ENCODE results near the gene PARN.

Gene PARN

DNA sequence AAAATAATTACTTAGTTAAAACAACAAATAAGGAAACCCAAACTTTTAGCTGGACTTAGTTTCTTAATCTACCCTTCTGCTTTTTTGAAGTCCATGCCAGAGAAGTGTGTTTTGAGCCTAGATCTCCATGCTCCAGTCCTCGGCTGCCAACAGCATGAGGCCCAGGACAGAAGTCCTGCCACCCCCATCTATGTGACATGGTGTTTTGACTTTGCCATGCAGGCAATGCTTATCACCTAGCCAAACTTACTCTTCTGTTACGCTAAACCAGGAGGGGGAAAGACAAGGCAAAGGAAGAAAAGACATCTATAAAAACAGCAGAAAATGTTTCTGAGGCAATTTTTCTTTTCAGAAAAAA lies 119.5 kb downstream of the PARN start:
- DNase-seq: no peak
- Histone ChIP-seq H3K27ac (ENCODE audit: low read length) (no peak overlapping the region), H3K79me2 (ENCODE audit: low read length) (no peaks in the 10 kb centered on the region), H3K4me1 (ENCODE audit: low read length) (no peaks in the 10 kb centered on the region), H3K27me3 (replicated peaks; ENCODE audit: insufficient read depth, low read length) (no peaks in the 10 kb centered on the region), H3K36me3 (replicated peaks; ENCODE audit: insufficient read depth, low read length) (no peaks in the 10 kb centered on the region), H3F3A (ENCODE audit: insufficient read depth, low read length) (no peaks in the 10 kb centered on the region), H2AFZ (ENCODE audit: low read length) (no peak overlapping the region), H3K9me2 (replicated peaks; ENCODE audit: insufficient read depth, low read length) (no peaks in the 10 kb centered on the region), H3K9ac (ENCODE audit: low read length) (no peak overlapping the region), H3K9me3 (replicated peaks; ENCODE audit: insufficient read depth, low read length) (no peaks in the 10 kb centered on the region), H3K4me2 (ENCODE audit: low read depth, low read length) (no peak overlapping the region), H4K20me1 (ENCODE audit: insufficient read depth, low read length) (no peaks in the 10 kb centered on the region), H3K4me3 (ENCODE audit: low read length) (no peak overlapping the region)
- TF ChIP-seq EZH2phosphoT487 (IDR thresholded peaks at IDR 0.05; ENCODE audit: low read length): no peak
- no peak for TF ChIP-seq EZH2 (optimal IDR thresholded peaks at IDR 0.05; ENCODE audit: low read depth, low read length)
- TF ChIP-seq, protein P1, sequence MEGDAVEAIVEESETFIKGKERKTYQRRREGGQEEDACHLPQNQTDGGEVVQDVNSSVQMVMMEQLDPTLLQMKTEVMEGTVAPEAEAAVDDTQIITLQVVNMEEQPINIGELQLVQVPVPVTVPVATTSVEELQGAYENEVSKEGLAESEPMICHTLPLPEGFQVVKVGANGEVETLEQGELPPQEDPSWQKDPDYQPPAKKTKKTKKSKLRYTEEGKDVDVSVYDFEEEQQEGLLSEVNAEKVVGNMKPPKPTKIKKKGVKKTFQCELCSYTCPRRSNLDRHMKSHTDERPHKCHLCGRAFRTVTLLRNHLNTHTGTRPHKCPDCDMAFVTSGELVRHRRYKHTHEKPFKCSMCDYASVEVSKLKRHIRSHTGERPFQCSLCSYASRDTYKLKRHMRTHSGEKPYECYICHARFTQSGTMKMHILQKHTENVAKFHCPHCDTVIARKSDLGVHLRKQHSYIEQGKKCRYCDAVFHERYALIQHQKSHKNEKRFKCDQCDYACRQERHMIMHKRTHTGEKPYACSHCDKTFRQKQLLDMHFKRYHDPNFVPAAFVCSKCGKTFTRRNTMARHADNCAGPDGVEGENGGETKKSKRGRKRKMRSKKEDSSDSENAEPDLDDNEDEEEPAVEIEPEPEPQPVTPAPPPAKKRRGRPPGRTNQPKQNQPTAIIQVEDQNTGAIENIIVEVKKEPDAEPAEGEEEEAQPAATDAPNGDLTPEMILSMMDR (IDR thresholded peaks at IDR 0.05; ENCODE audit: low read length): no peak

DNA sequence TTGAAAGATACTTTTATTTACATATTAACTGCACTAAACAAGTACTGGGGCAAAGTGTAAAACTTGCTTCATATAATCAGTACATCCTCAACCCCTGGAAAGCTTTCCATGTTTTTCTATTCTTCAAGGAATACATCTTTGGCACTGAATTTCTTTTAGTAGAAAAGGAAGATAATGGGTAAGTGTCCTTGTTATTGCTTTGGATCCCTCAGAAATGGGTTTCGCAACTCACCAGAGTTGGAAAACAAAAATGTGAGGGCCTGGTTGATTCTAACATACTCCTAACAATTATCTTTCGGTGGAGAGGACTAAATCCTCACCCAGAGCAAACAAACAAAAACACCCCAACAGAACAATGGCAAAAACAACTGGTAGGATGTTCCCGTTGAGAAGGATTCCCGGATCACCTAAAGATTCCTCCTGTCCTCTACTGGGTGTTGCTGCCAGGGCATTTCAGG lies 120.4 kb downstream of the PARN start:
- no peaks in the 10 kb centered on the region for H3K9me2 ChIP-seq (replicated peaks; ENCODE audit: insufficient read depth, low read length)
- H3K27ac ChIP-seq (ENCODE audit: low read length): no peak overlapping the region
- DNase-seq: no peak
- no peaks in the 10 kb centered on the region for H3K4me1 ChIP-seq (ENCODE audit: low read length)
- H3K9ac ChIP-seq (ENCODE audit: low read length): no peak overlapping the region
- H3K27me3 ChIP-seq (replicated peaks; ENCODE audit: insufficient read depth, low read length): no peaks in the 10 kb centered on the region
- H3K36me3 ChIP-seq (replicated peaks; ENCODE audit: insufficient read depth, low read length): no peaks in the 10 kb centered on the region
- no peaks in the 10 kb centered on the region for H3F3A ChIP-seq (ENCODE audit: insufficient read depth, low read length)
- TF ChIP-seq, protein P1 (IDR thresholded peaks at IDR 0.05; ENCODE audit: low read length): no peak
- no peak for TF ChIP-seq EZH2phosphoT487 (IDR thresholded peaks at IDR 0.05; ENCODE audit: low read length)
- no peaks in the 10 kb centered on the region for H3K79me2 ChIP-seq (ENCODE audit: low read length)
- H3K4me3 ChIP-seq (ENCODE audit: low read length): no peak overlapping the region
- H2AFZ ChIP-seq (ENCODE audit: low read length): no peak overlapping the region
- no peaks in the 10 kb centered on the region for H3K9me3 ChIP-seq (replicated peaks; ENCODE audit: insufficient read depth, low read length)
- no peaks in the 10 kb centered on the region for H4K20me1 ChIP-seq (ENCODE audit: insufficient read depth, low read length)
- no peak overlapping the region for H3K4me2 ChIP-seq (ENCODE audit: low read depth, low read length)

DNA sequence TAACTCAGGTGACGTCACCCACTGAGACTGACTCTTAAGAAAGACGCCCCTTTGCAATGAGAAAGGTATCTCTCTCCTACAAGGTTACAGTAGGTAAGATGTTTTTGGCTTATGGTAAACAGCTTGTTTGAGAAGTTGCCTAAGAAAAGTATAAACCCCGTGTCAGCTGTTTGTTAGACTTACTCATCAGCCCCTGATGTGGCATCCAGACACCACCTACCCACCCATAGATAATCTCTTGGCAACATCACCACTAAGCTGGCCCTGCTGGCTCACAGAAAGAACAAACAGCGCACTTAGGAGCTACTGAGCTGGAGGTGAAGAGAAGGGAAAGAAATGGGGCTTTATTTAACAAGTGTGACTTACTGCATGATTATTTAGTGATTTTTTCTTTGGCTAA lies 121.0 kb downstream of the PARN start:
- H3F3A ChIP-seq (ENCODE audit: insufficient read depth, low read length): peaks cover 2% of the 10 kb centered on the region; the same call in 1 of the 2 replicates
- H4K20me1 ChIP-seq (ENCODE audit: insufficient read depth, low read length): no peaks in the 10 kb centered on the region
- H3K36me3 ChIP-seq (replicated peaks; ENCODE audit: insufficient read depth, low read length): no peaks in the 10 kb centered on the region
- no peak overlapping the region for H3K4me2 ChIP-seq (ENCODE audit: low read depth, low read length)
- H3K9ac ChIP-seq (ENCODE audit: low read length): no peak overlapping the region
- H2AFZ ChIP-seq (ENCODE audit: low read length): no peak overlapping the region
- TF ChIP-seq EZH2phosphoT487 (IDR thresholded peaks at IDR 0.05; ENCODE audit: low read length) (no peak), EZH2 (optimal IDR thresholded peaks at IDR 0.05; ENCODE audit: low read depth, low read length) (no peak)
- TF ChIP-seq, protein P1 (IDR thresholded peaks at IDR 0.05; ENCODE audit: low read length): no peak
- H3K79me2 ChIP-seq (ENCODE audit: low read length): no peaks in the 10 kb centered on the region
- H3K4me3 ChIP-seq (ENCODE audit: low read length): no peak overlapping the region
- no peaks in the 10 kb centered on the region for H3K27me3 ChIP-seq (replicated peaks; ENCODE audit: insufficient read depth, low read length)
- no peaks in the 10 kb centered on the region for H3K9me2 ChIP-seq (replicated peaks; ENCODE audit: insufficient read depth, low read length)
- DNase-seq: no peak
- peaks cover under 1% of the 10 kb centered on the region; the same call in 1 of the 2 replicates for H3K4me1 ChIP-seq (ENCODE audit: low read length)
- no peak overlapping the region for H3K27ac ChIP-seq (ENCODE audit: low read length)
- no peaks in the 10 kb centered on the region for H3K9me3 ChIP-seq (replicated peaks; ENCODE audit: insufficient read depth, low read length)

All from MM.1S (cell line).